ENCODE results near the gene MRGPRF.

The MRGPRF gene

GRCh38 chr11:69057236-69057635 is 44.2 kb upstream of the MRGPRF start:
- TF ChIP-seq SPI1 (IDR thresholded peaks at IDR 0.05; ENCODE audit: low read depth, low read length) (no peak), POU2F2 (IDR thresholded peaks at IDR 0.05; ENCODE audit: low read depth, low read length) (no peak), POLR2AphosphoS5 (IDR thresholded peaks at IDR 0.05; ENCODE audit: low read depth, low read length) (no peak), TAF1 (IDR thresholded peaks at IDR 0.05; ENCODE audit: low read depth, low read length) (no peak)
- FAIRE-seq = no peak
- DNase-seq (ENCODE audit: insufficient read length, low spot score) = no peak

GRCh38 chr11:69055598-69056516 is 42.8 kb upstream of the MRGPRF start:
- peak; percentile 81 for DNase-seq (ENCODE audit: insufficient read length, low spot score)
- TF ChIP-seq POLR2A (IDR thresholded peaks at IDR 0.05; ENCODE audit: low read depth, low read length) (no peak), PAX5 (IDR thresholded peaks at IDR 0.05; ENCODE audit: insufficient read depth, low read length, severe bottlenecking) (no peak), SPI1 (IDR thresholded peaks at IDR 0.05; ENCODE audit: low read depth, low read length) (peak; percentile 97), TAF1 (IDR thresholded peaks at IDR 0.05; ENCODE audit: low read depth, low read length) (no peak), POLR2AphosphoS5 (IDR thresholded peaks at IDR 0.05; ENCODE audit: low read depth, low read length) (peak; percentile 23; the same call in 1 of the 2 replicates), POU2F2 (IDR thresholded peaks at IDR 0.05; ENCODE audit: low read depth, low read length) (no peak)
- FAIRE-seq = peak; percentile 89

GRCh38 chr11:69055212-69055586 is 42.2 kb upstream of the MRGPRF start:
- DNase-seq (ENCODE audit: insufficient read length, low spot score) (no peak), FAIRE-seq (no peak)
- TF ChIP-seq POLR2AphosphoS5 (IDR thresholded peaks at IDR 0.05; ENCODE audit: low read depth, low read length) (no peak), TAF1 (IDR thresholded peaks at IDR 0.05; ENCODE audit: low read depth, low read length) (no peak), PAX5 (IDR thresholded peaks at IDR 0.05; ENCODE audit: insufficient read depth, low read length, severe bottlenecking) (no peak), POLR2A (IDR thresholded peaks at IDR 0.05; ENCODE audit: low read depth, low read length) (no peak), SPI1 (IDR thresholded peaks at IDR 0.05; ENCODE audit: low read depth, low read length) (no peak), POU2F2 (IDR thresholded peaks at IDR 0.05; ENCODE audit: low read depth, low read length) (no peak)

GRCh38 chr11:69054397-69055211 is 41.6 kb upstream of the MRGPRF start:
- FAIRE-seq (peak; percentile 58), DNase-seq (ENCODE audit: insufficient read length, low spot score) (no peak)
- TF ChIP-seq POLR2A (IDR thresholded peaks at IDR 0.05; ENCODE audit: low read depth, low read length) (no peak), PAX5 (IDR thresholded peaks at IDR 0.05; ENCODE audit: insufficient read depth, low read length, severe bottlenecking) (no peak)

- no peak for FAIRE-seq
- no peak for DNase-seq (ENCODE audit: insufficient read length, low spot score)
- no peak for TF ChIP-seq PAX5 (IDR thresholded peaks at IDR 0.05; ENCODE audit: insufficient read depth, low read length, severe bottlenecking)
- no peak for TF ChIP-seq POLR2A (IDR thresholded peaks at IDR 0.05; ENCODE audit: low read depth, low read length)
- TF ChIP-seq TAF1 (IDR thresholded peaks at IDR 0.05; ENCODE audit: low read depth, low read length) = no peak
- no peak for TF ChIP-seq POU2F2 (IDR thresholded peaks at IDR 0.05; ENCODE audit: low read depth, low read length)
- no peak for TF ChIP-seq SPI1 (IDR thresholded peaks at IDR 0.05; ENCODE audit: low read depth, low read length)
- TF ChIP-seq POLR2AphosphoS5 (IDR thresholded peaks at IDR 0.05; ENCODE audit: low read depth, low read length) = no peak
These were observed 40.7 kb upstream of the MRGPRF start for GRCh38 chr11:69053546-69054396.

GRCh38 chr11:69053169-69053477 is 40.1 kb upstream of the MRGPRF start:
- no peak for FAIRE-seq
- TF ChIP-seq SPI1 (IDR thresholded peaks at IDR 0.05; ENCODE audit: low read depth, low read length) (no peak), POLR2AphosphoS5 (IDR thresholded peaks at IDR 0.05; ENCODE audit: low read depth, low read length) (no peak), POLR2A (IDR thresholded peaks at IDR 0.05; ENCODE audit: low read depth, low read length) (no peak), POU2F2 (IDR thresholded peaks at IDR 0.05; ENCODE audit: low read depth, low read length) (no peak), TAF1 (IDR thresholded peaks at IDR 0.05; ENCODE audit: low read depth, low read length) (no peak), PAX5 (IDR thresholded peaks at IDR 0.05; ENCODE audit: insufficient read depth, low read length, severe bottlenecking) (no peak)
- DNase-seq (ENCODE audit: insufficient read length, low spot score) = no peak

GRCh38 chr11:69052343-69053168 is 39.5 kb upstream of the MRGPRF start:
- TF ChIP-seq POLR2AphosphoS5 (IDR thresholded peaks at IDR 0.05; ENCODE audit: low read depth, low read length) (no peak), POLR2A (IDR thresholded peaks at IDR 0.05; ENCODE audit: low read depth, low read length) (no peak), SPI1 (IDR thresholded peaks at IDR 0.05; ENCODE audit: low read depth, low read length) (no peak), PAX5 (IDR thresholded peaks at IDR 0.05; ENCODE audit: insufficient read depth, low read length, severe bottlenecking) (no peak), POU2F2 (IDR thresholded peaks at IDR 0.05; ENCODE audit: low read depth, low read length) (no peak), TAF1 (IDR thresholded peaks at IDR 0.05; ENCODE audit: low read depth, low read length) (no peak)
- FAIRE-seq (no peak), DNase-seq (ENCODE audit: insufficient read length, low spot score) (no peak)
